Measurements from ENCODE around the gene PAXIP1.

The PAXIP1 gene

DNA sequence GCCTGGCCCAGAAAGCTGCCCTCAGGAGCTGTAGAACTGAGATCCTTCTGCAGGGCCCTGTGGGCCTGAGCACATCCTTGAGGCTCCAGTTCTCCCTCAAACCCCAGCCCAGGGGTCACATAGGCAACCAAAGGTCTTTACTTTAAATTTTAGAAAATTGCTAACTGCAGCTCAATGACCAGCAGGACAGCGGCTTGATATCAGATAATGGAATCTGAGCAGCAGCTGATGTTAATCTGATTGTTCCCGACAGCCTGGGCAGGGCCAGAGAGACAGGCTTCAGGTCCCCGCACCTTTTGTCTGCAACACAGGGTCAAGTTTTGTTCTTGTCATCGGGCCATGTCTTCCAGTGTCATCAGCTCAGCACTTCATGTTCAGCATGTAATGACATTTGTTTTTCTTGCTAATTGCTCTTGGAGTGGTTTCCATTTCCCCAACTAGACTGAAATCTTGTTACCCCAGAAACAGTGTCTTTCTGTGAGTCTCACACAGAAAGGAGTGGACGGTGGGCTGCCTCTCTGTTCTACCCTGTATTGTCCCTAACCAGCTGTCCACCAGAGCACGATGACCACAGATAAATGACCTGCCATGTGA, 91.0 kb downstream of the PAXIP1 start:
- DNase-seq = no peak

DNA sequence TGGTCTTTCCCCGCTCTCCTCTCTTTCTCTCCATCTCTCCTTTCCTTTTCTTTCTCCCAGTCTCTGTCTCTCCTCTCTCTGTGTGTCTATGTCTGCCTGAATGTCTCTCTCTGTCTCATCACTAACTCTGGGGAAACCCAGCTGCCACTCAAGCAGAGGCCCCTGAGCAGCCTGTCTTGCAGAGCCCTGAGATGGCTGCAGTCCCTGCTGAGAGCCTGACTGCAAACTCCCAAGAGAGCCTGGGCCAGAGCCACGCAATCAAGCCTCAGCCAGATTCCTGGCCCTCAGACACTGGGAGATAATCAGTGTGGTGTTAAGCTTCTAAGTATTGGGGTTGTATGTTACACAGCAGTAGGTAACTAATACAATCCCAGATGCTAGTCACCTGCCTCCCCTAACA, 91.5 kb downstream of the PAXIP1 start:
- no peak for DNase-seq

DNA sequence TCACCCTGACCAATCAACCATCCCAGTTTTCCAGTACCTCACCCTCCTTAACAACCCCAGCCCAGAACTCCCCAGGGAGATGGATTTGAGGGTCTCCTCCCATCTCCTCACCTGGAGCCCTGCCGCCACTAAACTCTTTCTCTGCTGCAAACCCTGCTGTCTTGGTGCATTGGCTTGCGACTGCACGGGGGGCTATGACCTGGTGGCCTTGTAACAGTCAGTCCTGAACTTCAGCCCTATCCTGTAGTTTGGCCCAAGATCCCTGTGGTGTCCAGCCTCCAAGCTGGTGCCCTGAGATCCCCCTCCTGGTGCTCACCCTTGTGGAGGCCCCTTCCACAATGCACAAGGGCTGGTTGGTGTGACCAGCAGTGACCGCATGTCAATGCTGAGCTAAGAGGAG, 91.9 kb downstream of the PAXIP1 start:
- no peak for DNase-seq

DNA sequence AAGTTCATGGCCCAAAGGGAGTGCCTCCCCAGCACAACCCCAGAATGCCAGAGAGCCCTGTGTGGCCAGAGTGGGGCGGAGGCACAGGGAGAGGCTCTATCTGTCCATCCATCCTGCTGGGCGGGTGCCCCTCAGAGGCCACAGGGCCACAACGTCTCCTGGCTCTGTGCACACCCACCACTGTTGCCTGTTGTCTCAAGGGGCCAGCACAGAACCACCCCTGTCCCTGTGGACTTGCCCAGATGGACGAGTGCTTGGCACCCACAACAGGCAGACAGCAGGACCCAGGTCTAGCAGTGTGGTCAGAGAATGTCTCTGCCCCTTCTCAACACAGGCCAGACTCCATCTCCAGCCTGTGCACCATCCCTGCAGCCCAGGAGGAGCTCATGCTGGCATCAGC, 92.8 kb downstream of the PAXIP1 start:
- no peak for DNase-seq

DNA sequence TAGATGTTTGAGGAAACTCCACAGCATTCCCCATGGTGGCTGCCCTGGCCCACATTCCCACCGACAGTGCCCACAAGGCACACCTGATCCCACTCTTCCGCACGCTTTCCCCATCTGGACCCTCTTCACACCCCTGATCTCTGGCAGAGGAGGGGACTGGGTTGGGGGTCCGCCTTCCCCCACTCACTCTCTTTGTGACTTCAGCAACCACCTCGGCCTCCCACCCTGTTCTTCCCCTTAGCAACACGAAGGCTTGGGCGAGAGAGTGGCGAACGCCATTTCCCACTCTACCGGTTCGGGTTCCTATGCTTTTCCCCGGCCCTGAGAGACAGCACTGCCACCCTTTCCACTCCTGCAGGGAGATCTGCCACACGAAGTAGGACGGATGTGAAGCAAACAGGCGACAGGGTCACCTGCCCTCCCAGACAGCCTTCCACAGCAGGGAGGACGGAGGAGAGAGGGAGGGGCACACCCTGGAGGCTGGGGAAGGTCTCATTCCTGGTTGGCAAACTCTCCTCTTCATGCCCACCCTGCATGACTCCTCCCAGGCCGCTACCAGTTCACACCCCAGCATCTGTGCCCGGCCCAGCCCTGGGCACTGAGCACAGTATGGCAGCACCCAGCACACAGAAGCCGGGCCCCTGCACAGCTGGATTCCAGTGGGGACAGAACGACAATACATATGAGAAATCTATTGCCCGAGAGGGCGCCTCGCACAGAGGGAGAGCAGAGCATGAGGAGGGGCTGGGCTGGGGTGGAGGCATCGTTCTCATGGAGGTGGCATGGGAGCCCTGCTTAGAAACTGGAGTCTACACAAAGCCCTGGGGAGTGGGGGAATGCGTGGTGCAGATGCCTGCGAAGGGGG, 93.5 kb downstream of the PAXIP1 start:
- DNase-seq = no peak

DNA sequence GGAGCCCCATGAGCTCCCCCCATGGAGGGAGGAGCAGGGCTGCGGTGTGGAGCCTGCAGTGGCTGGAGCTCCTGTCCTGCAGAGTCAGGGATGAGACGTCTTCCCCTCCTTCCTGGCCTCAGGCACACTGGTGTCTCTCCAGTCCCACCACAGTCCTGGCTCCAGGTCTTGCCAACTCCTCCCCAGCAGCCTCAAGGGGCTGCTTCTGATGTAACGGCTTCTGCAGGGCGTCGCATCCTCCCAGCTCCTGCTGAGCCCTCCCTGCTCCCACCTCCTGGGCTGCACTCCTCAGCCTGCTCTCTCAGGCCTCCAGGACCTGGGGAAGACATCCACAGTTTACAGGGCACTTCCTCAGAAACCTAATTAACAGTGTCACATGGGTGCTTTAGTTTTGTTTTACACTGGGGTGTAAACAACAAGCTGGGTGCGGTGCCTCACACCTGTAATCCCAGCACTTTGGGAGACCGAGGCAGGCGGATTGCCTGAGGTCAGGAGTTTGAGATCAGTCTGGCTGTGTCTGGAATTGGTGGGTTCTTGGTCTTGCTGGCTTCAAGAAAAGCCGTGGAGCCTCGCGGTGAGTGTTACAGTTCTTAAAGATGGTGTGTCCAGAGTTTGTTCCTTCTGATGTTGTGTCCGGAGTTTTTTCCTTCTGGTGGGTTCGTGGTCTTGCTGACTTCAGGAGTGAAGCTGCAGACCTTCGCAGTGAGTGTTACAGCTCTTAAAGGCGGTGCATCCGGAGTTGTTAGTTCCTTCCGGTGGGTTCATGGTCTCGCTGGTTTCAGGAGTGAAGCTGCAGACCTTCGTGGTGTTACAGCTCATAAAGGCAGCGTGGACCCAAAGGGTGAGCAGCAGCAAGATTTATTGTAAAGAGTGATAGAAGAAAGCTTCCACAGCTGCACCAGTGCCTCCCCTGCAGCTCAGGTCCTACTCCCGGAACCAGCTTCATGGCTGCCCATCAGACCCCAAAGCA, 95.0 kb downstream of the PAXIP1 start:
- DNase-seq = no peak

DNA sequence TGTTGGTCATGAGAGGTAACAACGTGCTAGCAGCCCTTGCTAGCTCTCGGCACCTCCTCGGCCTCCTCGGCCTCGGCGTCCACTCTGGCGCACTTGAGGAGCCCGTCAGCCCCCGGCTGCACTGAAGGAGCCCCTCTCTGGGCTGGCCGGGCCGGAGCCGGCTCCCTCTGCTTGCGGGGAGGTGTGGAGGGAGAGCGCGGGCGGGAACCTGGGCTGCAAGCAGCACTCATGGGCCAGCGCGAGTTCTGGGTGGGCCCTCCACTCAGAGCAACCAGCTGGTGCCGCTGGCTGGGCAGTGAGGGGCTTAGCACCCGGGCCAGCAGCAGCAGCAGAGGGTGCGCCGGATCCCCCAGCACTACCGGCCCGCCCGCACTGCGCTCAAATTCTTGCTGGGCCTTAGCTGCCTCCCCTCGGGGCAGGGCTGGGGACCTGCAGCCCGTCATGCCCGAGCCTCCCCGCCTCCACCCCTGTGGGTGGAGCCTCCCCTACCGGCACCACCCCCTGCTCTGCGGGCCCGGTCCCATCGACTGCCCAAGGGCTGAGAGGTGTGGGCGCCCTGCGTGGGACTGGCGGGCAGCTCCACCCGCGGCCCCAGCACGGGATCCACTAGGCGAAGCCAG, 96.1 kb downstream of the PAXIP1 start:
- DNase-seq = no peak

DNA sequence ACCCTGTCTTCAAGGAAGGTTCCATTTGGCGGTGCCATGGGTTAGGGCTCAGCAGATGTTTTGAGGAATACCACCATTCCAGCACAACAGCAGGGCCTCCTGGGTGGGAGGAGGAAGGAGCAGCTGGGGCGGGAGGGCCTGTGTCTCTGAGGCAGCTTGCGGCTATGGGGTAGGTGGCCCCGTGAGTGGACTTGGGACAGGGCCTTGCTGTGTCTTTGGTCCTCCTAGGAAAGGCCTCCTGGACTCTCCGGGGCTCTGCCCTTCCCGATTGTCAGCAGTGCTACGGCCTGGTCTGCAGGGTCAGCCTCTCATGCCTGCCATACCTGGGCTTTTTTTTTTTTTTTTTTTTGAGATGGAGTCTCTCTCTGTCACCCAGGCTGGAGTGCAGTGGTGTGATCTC, 96.7 kb downstream of the PAXIP1 start:
- no peak for DNase-seq

DNA sequence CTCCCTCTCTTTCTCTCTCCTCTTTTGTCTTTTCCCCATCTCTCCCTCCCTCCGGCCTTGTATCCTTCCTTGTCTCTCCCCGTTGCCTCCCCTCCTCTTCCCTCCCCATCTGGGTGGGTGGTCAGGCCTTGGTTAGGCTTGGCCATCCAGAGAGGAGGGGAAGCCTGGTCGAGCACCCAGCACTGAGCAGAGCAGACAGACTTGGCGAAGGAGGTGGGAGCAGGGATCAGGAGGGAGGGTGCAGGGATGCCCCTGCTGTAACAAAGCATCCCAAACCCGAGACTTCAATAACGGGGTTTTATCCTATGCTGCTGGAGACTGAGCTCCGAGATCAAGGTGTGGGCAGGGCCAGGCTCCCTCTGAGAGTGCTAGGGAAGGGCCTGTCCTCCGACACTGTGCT, 97.3 kb downstream of the PAXIP1 start:
- DNase-seq = no peak

DNA sequence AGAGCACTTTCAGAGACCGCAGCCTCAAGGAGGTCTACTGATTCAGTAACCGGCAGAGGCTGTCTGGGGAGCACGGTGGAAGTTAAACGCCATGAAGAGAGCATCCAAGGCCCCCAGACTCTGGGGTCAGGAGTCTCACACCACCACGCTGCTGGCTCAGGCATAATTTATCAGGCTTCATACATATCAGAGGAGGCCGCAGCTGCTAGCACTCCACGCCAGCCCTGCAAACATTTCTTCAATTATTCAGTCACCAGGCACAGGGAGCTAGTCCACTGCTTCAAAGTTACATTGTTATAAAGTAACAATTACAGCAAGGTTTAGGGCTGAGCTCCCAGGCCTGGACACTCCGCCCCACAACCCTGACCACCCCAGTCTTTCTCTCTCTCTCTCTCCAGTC, 97.8 kb downstream of the PAXIP1 start:
- DNase-seq = no peak

DNA sequence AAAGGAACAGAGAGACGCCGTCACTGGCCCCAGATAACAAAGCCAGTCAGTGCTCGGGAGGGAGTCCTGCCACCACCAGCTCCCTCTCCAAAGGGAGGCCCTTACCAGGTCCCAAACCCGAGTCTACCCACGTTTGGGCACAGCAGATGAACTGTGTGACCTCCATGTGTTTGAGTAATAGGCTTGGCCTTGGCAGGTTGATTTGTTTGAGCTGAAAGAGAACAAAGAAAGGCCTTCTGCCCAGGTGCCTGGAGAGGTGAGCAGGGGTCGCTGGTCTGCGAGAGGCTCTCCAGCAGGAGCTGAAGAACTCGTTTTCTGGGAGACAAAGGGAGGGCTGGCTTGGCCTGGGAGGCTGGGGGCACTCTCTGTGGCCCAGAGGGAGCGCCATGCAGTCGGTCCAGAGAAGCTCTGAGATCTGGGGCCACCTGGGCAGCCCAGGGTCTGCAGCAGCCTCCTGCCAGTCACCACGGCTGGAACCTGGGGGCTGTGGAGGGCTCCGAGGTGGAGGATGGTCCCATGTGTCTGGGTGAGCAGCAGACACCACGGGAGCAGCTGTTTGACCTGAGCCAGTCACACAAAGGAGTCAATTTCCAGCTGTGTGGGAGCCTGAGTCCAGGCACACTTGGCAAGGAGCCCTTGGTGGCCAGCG, 99.7 kb downstream of the PAXIP1 start:
- no peak for DNase-seq

DNA sequence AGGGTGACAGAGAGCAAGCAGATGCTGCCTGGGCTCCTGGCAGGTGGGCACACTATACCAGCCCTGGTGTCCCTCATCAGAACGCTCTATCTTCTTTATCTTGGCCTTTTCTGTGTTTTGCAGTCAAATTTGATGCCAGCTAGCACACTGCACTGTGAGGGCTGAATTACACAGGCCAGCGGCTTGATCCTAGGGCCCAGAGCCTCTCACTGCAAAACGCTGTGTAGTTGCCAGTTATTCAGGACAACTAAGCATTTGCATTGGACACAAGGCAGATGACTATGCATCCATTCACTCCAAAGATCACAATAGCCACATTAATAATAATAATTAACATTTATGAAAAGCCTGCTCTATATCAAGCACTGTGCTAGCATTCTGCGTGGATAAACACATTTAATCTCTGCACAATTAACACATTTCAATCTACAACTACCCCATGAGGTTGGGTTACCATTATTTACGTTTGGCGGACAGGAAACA, 100.3 kb downstream of the PAXIP1 start:
- DNase-seq = no peak

DNA sequence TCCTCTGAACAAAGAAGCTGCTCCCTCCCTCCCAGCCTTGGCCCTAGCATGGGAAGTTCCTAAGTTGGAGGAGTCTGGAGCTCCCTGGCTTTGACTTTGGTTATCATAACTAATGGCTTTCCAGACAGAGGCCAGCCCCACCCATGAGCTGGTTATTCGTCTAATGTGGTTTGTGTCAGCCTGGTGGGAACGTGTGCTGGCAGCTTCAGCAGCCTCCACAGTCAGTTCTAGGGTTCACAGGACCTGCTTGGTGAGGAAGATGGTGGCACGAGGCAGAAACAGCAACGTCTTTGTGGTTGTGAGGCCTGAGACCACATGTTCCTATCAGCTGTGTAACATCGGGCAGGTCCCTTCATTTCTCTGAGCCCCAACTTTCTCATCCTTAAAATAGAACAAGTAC, 103.1 kb downstream of the PAXIP1 start:
- DNase-seq = no peak

DNA sequence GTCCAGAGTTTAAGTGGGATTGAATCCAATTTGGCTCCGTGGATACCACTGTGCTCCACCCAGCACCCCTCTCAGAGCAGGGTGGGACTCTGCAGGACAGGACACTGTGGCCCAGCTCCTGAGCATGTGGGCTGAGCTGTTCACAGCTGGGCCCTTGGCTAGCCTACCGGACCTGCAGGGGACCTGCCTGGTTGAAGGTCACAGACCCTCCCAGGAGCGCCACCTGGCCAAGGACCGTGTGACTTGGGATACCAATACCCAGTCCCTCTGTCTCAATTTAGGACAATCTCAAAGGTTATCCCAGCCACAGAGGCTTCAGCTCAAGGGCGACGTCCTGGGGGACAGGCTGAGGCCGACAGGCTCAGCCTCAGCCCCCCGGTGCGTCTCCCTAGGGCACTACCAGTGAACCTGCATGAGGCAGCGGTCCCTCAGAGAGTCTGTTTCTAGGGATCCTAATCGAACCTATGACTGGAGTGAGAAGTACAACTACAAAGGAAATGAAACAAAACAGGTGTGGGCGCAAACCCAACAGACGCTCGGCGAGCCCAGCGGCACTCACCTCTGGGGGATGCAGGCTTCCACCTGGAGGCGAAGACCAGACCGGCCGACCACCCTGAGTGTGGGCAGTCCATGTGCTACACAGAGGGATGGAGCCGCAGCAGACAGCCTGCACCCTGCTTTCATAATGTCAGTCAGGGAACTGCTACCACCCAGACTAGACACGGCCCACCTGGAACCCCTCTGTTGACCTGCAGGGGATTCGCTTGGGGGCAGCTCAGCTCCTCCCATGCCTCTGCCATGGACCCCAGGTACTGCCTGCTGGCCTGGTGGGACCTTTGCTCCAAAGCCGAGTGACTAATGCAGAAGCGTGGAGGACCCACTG, 103.7 kb downstream of the PAXIP1 start:
- no peak for DNase-seq

DNA sequence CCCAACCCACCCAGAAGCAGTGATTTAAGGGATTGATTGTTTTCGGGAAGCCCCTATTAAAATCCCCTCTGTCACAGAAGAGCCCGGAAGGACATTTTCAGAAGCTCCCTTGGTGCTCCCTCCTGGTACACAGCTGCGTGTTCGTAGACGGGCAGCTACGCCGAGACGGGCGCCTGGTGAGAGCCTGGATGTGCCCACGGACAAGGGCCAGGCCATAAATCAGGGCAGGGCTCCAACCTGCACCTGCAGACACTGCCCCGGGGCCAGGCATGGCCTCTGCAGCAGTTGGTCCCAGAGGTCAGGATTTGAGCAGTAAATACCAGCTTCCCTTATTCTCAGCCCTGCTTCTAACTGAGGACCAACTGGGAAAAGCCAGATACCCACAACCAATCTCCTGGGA, 106.8 kb downstream of the PAXIP1 start:
- DNase-seq = no peak

Measured in NCI-H524 treated with DMSO at 0.1 percent for 48 hours (cell line).